H1 (cell line): ENCODE data around the gene UBE3A. TPM values are rescaled to one million over a fixed set of nuclear protein-coding genes. Genes with fewer than 3 reads are reported as not detected.
A peak's percentile ranks its signal among the peaks of the same experiment; 100 is the strongest.

Experiments used
- CTCF ChIA-PET: fragments of 300-600 bp; sonication (Branson Sonifier 250); formaldehyde crosslinking; loops from one replicate; lab custom pipeline; 2021; ENCODE audit not compliant: partially characterized antibody; lab: Charles Lee
- POLR2A ChIA-PET: fragments of 300-600 bp; sonication (Branson Sonifier 250); formaldehyde crosslinking; loops from one replicate; lab custom pipeline; 2021; ENCODE audit warnings: inconsistent platforms; ENCODE audit not compliant: partially characterized antibody; lab: Charles Lee
- DNase-seq, 2 experiments: peaks; one replicate each; pipeline versions ENCODE4 v3.0.0 to v3.0.0-alpha.2; 2010 to 2022; ENCODE audit warnings: low spot score in 2 of 2, low read depth in 1 of 2, mixed read lengths in 1 of 2
- FAIRE-seq: peaks from 2 replicates; lab custom pipeline; 2011; peaks lifted over from hg19 to GRCh38; lab: Jason Lieb, UNC
- H2AFZ ChIP-seq: 2 replicates; pipeline ENCODE4 v1.8.1; 2012; ENCODE audit warnings: low read length, inconsistent platforms
- H2AK5ac ChIP-seq: 2 replicates; pipeline ENCODE4 v1.6.1; 2013; ENCODE audit warnings: low read depth, low read length
- H2BK120ac ChIP-seq: replicated peaks from 2 replicates; pipeline ENCODE3; 2013; ENCODE audit warnings: low read depth, low read length, inconsistent platforms
- H2BK12ac ChIP-seq: 2 replicates; pipeline ENCODE4 v1.6.1; 2013; ENCODE audit warnings: low read depth, low read length
- H2BK15ac ChIP-seq: 2 replicates; pipeline ENCODE4 v1.6.1; 2013; ENCODE audit warnings: low read length
- H2BK20ac ChIP-seq: 2 replicates; pipeline ENCODE4 v1.6.1; 2013; ENCODE audit warnings: low read length
- H2BK5ac ChIP-seq: 2 replicates; pipeline ENCODE4 v1.6.1; 2013; ENCODE audit warnings: low read depth, low read length
- H3K14ac ChIP-seq: 2 replicates; pipeline ENCODE4 v1.6.1; 2013; ENCODE audit warnings: inconsistent platforms; ENCODE audit not compliant: insufficient read length
- H3K18ac ChIP-seq: 2 replicates; pipeline ENCODE4 v1.6.1; 2013; ENCODE audit warnings: low read length; ENCODE audit errors: extremely low read depth
- H3K23ac ChIP-seq: 2 replicates; pipeline ENCODE4 v1.6.1; 2013; ENCODE audit warnings: inconsistent platforms; ENCODE audit not compliant: insufficient read length
- H3K23me2 ChIP-seq: 2 replicates; pipeline ENCODE4 v1.6.1; 2013; ENCODE audit warnings: low read depth, low read length
- H3K27ac ChIP-seq: 2 replicates; pipeline ENCODE4 v1.6.1; 2011; ENCODE audit warnings: low read depth, low read length, inconsistent platforms
- H3K27me3 ChIP-seq, 4 experiments: replicated peaks in 1 of 4; 1 replicate in 1 of 4; 2 replicates in 3 of 4; pipeline versions ENCODE4 v1.6.1 to v1.8.1; 2011 to 2013; ENCODE audit warnings: low read length in 3 of 4, mild to moderate bottlenecking in 3 of 4, inconsistent platforms in 2 of 4, mixed read lengths in 2 of 4, moderate library complexity in 1 of 4; ENCODE audit not compliant: control insufficient read depth in 3 of 4, insufficient read depth in 3 of 4; ENCODE audit errors: extremely low read depth in 1 of 4
- H3K36me3 ChIP-seq, 4 experiments: 2 replicates each; pipeline versions ENCODE4 v1.6.1 to v1.8.1; 2011 to 2013; ENCODE audit warnings: mild to moderate bottlenecking in 4 of 4, low read length in 3 of 4, moderate library complexity in 2 of 4, control low read depth in 1 of 4, inconsistent platforms in 1 of 4; ENCODE audit not compliant: insufficient read depth in 4 of 4, control insufficient read depth in 2 of 4
- H3K4ac ChIP-seq: replicated peaks from 2 replicates; pipeline ENCODE3; 2013; ENCODE audit warnings: low read length, low read depth, mixed read lengths, inconsistent platforms; ENCODE audit not compliant: insufficient read length
- H3K4me1 ChIP-seq, 4 experiments: replicated peaks in 1 of 4; 1 replicate in 1 of 4; 2 replicates in 3 of 4; pipeline versions ENCODE4 v1.6.1 to v1.8.1; 2011 to 2013; ENCODE audit warnings: low read length in 3 of 4, inconsistent platforms in 2 of 4, mixed read lengths in 1 of 4; ENCODE audit not compliant: insufficient read depth in 4 of 4, control insufficient read depth in 3 of 4
- H3K4me2 ChIP-seq, 2 experiments: 2 replicates each; pipeline versions ENCODE4 v1.6.1 to v1.8.1; 2011 to 2013; ENCODE audit warnings: low read depth in 2 of 2, low read length in 2 of 2, control low read depth in 1 of 2, inconsistent platforms in 1 of 2, mild to moderate bottlenecking in 1 of 2; ENCODE audit not compliant: insufficient read depth in 1 of 2
- H3K4me3 ChIP-seq, 4 experiments: fragments of 200-600, 300-600 bp in 1 of 4; sonication (generic), shearing (Covaris generic), sonication (Bioruptor Twin) in 1 of 4; 2 replicates each; pipeline versions ENCODE4 v1.5.1 to v1.8.1; 2011 to 2016; ENCODE audit warnings: low read length in 4 of 4, low read depth in 3 of 4, control low read depth in 2 of 4, inconsistent platforms in 2 of 4, mild to moderate bottlenecking in 2 of 4, mixed read lengths in 1 of 4, moderate library complexity in 1 of 4; ENCODE audit not compliant: insufficient read depth in 2 of 4; ENCODE audit errors: extremely low read depth in 1 of 4
- H3K56ac ChIP-seq: replicated peaks from 2 replicates; pipeline ENCODE3; 2013; ENCODE audit warnings: low read depth, mild to moderate bottlenecking, mixed read lengths, low read length, inconsistent platforms; ENCODE audit not compliant: insufficient read length
- H3K79me1 ChIP-seq: 2 replicates; pipeline ENCODE4 v1.6.1; 2013; ENCODE audit warnings: low read depth, low read length, control low read depth
- H3K79me2 ChIP-seq, 2 experiments: 2 replicates each; pipeline versions ENCODE4 v1.6.1 to v1.8.1; 2012 to 2013; ENCODE audit warnings: low read length in 2 of 2, mild to moderate bottlenecking in 2 of 2, inconsistent platforms in 1 of 2; ENCODE audit not compliant: insufficient read depth in 2 of 2, control insufficient read depth in 1 of 2
- H3K9ac ChIP-seq, 4 experiments: replicated peaks in 1 of 4; 1 replicate in 1 of 4; 2 replicates in 3 of 4; pipeline versions ENCODE4 v1.6.1 to v1.8.1; 2011 to 2013; ENCODE audit warnings: low read depth in 3 of 4, low read length in 3 of 4, control low read depth in 2 of 4, mild to moderate bottlenecking in 2 of 4, moderate library complexity in 2 of 4, inconsistent platforms in 1 of 4; ENCODE audit errors: extremely low read depth in 1 of 4
- H3K9me3 ChIP-seq, 2 experiments: 2 replicates each; pipeline versions ENCODE4 v1.6.1 to v1.8.1; 2012 to 2013; ENCODE audit warnings: mild to moderate bottlenecking in 2 of 2, moderate library complexity in 2 of 2, control low read depth in 1 of 2, inconsistent platforms in 1 of 2, low read depth in 1 of 2, low read length in 1 of 2, mixed read lengths in 1 of 2; ENCODE audit not compliant: insufficient read depth in 2 of 2
- H4K20me1 ChIP-seq, 2 experiments: replicated peaks in 1 of 2; 2 replicates each; pipeline versions ENCODE3 to v1.8.1; 2011 to 2013; ENCODE audit warnings: inconsistent platforms in 2 of 2, low read length in 2 of 2, mild to moderate bottlenecking in 1 of 2; ENCODE audit not compliant: insufficient read depth in 2 of 2, control insufficient read depth in 1 of 2
- H4K5ac ChIP-seq: 2 replicates; pipeline ENCODE4 v1.6.1; 2013; ENCODE audit warnings: low read length, low read depth, mixed read lengths, inconsistent platforms; ENCODE audit not compliant: insufficient read length
- H4K8ac ChIP-seq: 2 replicates; pipeline ENCODE4 v1.8.0; 2013; ENCODE audit warnings: mild to moderate bottlenecking, moderate library complexity, low read length, inconsistent platforms; ENCODE audit not compliant: insufficient read depth; ENCODE audit errors: extremely low read depth
- H4K91ac ChIP-seq: replicated peaks from 2 replicates; pipeline ENCODE3; 2013; ENCODE audit warnings: low read length, mixed read lengths, inconsistent platforms; ENCODE audit not compliant: insufficient read length
- CHD1 ChIP-seq: IDR thresholded peaks from 2 replicates; pipeline ENCODE4 v1.6.1; 2012; ENCODE audit warnings: low read depth, low read length, improper control_type of control experiment
- PHF8 ChIP-seq: fragments of 200-600 bp; sonication (generic); conservative IDR thresholded peaks from 2 replicates; pipeline ENCODE4 v1.7.1; 2012; ENCODE audit warnings: low read depth, mild to moderate bottlenecking, inconsistent platforms, low read length, moderate library complexity
- POLR2A ChIP-seq, 2 experiments: IDR thresholded peaks; 1 replicate in 1 of 2; 2 replicates in 1 of 2; pipeline ENCODE4 v1.6.1; 2011; ENCODE audit warnings: low read depth in 2 of 2, low read length in 2 of 2, mild to moderate bottlenecking in 2 of 2; ENCODE audit errors: control extremely low read depth in 1 of 2
- SIRT6 ChIP-seq: IDR thresholded peaks from one replicate; pipeline ENCODE4 v1.7.1; 2012; ENCODE audit warnings: low read length, inconsistent platforms
- TAF1 ChIP-seq: IDR thresholded peaks from 2 replicates; pipeline ENCODE4 v1.6.1; 2011; ENCODE audit warnings: mild to moderate bottlenecking, low read depth, low read length
- TCF12 ChIP-seq: IDR thresholded peaks from 2 replicates; pipeline ENCODE4 v1.6.1; 2011; ENCODE audit warnings: low read depth, mild to moderate bottlenecking, low read length
- YY1 ChIP-seq: IDR thresholded peaks from 2 replicates; pipeline ENCODE4 v1.6.1; 2011; ENCODE audit warnings: low read depth, mild to moderate bottlenecking, low read length
- WGBS, 2 experiments: shearing (Covaris generic) in 1 of 2; methylation state at CpG; one replicate each; pipeline versions ENCODE4 v1.1.6 to v1.1.7; 2013 to 2015; ENCODE audit warnings: low lambda C conversion rate in 2 of 2, mixed read lengths in 2 of 2, inconsistent platforms in 1 of 2, low coverage in 1 of 2, missing lambda C conversion rate in 1 of 2; ENCODE audit not compliant: insufficient replicate concordance in 2 of 2, insufficient coverage in 1 of 2, insufficient read length in 1 of 2; ENCODE audit errors: extremely low coverage in 1 of 2, missing lambda C conversion rate in 1 of 2; 5-methylcytosine and 5-hydroxymethylcytosine counted together
- long read RNA-seq, 2 experiments: library from RNA in 1 of 2; library from capped mRNA in 1 of 2; stranded (forward); transcript quantifications; one replicate each; pipeline ENCODE4 v2.0.0, GENCODE V29; 2021; ENCODE audit warnings: inconsistent platforms in 1 of 2
- polyA minus RNA-seq, 3 experiments: library from RNA; depleted of rRNA, polyadenylated mRNA; stranded (reverse); fragments of >200 nt; gene quantifications; 1 replicate in 2 of 3; 2 replicates in 1 of 3; pipeline ENCODE4 v1.2.3, GENCODE V29; 2011
- polyA plus RNA-seq, 7 experiments: library from polyadenylated mRNA; depleted of rRNA in 3 of 7; stranded (reverse) in 5 of 7; unstranded in 2 of 7; fragments of >200 nt in 5 of 7; fragments of 200-250 nt in 2 of 7; gene quantifications; 1 replicate in 5 of 7; 2 replicates in 1 of 7; 4 replicates in 1 of 7; pipeline versions ENCODE4 v1.2.1 to v1.2.3, GENCODE V29; 2011 to 2013; ENCODE audit warnings: missing spikeins in 2 of 7, mixed read lengths in 2 of 7
- total RNA-seq: library from RNA; stranded (reverse); fragmentation: NEBNext Ultra II Directional; extraction: Animal tissue kit (Norgen Biotek cat#: 25700); gene quantifications from 2 replicates; pipeline ENCODE4 v1.2.1, GENCODE V29; 2021
- TF ChIP-seq, protein P1 (sequence below): IDR thresholded peaks from 2 replicates; pipeline ENCODE4 v1.6.1; 2012; ENCODE audit warnings: inconsistent platforms

UBE3A gene
- 99.3 and 110 TPM in 2 replicates for total RNA-seq
- polyA plus RNA-seq (2011; rRNA removed), result 8.1 and 13.8 TPM in 2 replicates
- 19.4 TPM for polyA plus RNA-seq (2011; cell fraction: cytosol; rRNA removed)
- polyA plus RNA-seq (2011; cell fraction: nucleus; rRNA removed), result 32.2 TPM
- 29.9 to 70.4 TPM (median 37.6 TPM) in 4 replicates for polyA plus RNA-seq (2012, experiment 1 of 2)
- 4.1 TPM for polyA plus RNA-seq (2012, experiment 2 of 2)
- 50.4 TPM for polyA plus RNA-seq (2013, experiment 1 of 2)
- 50.7 TPM for polyA plus RNA-seq (2013, experiment 2 of 2)
- 110 and 166 TPM in 2 replicates for polyA minus RNA-seq (2011; rRNA and poly(A)+ RNA removed)
- 101 TPM for polyA minus RNA-seq (2011; cell fraction: cytosol; rRNA and poly(A)+ RNA removed)
- 261 TPM for polyA minus RNA-seq (2011; cell fraction: nucleus; rRNA and poly(A)+ RNA removed)
- long read RNA-seq, experiment 1, full-length matches to known transcripts, result 5 of 58 reads
- long read RNA-seq, experiment 1, partial matches to known transcripts, result 25 of 58 reads
- long read RNA-seq, experiment 1, other reads (novel, unspliced or antisense), result 28 of 58 reads
- long read RNA-seq, experiment 2, partial matches to known transcripts, result 10 of 12 reads
- long read RNA-seq, experiment 2, other reads (novel, unspliced or antisense), result 2 of 12 reads

DNA sequence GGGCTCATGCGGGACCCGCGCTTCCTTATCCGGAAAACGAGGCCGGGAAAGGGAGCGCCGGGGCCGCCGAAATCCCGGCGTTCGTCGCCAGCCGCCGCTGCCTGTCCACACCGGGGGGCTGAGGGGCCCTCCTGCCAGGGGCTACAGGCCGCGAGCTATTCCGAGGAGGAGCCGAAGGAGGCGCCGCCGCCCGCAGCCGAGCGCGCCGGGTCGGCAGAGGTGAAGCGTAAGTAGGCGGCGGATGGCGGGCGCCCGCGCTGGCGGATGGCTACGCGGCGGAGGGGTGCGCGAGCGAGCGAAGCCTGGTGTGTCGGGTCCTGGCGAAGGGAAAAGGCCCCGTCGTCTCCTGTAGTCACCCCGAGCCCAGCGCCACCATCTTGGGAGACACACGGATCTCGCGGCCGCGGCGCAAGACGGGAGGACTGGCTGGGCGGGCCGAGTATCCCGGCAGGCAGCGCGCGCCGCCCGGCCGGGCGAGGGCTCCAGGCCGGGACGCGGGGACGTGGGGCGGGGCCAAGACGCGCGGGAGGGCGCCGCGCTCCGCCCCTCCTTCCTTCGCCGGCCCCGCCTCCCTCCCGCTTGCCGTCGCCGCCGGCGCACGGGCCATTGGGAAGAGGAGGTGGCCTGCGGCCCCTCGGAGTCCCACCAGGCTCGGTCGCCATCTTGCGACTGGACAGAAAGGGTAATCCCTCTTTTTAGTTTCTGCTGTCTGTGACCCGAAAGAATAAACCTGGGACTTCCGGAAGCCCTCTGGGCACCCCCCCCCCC, at the start of gene UBE3A:
TSS of gene UBE3A (minus strand) at position 424 of the 768 bp plus-strand sequence. CDS start 29,917 bp downstream, outside the sequence.
- H3K9ac ChIP-seq, result peak within 1 kb of the TSS; percentile 90 to 99 (median 95)
- CTCF ChIA-PET, result interaction anchor here (0.7 to 0.8 kb wide), 2 partner anchors 562 to 724 kb away, joined by 3 read pairs; no protein-coding TSS in a partner anchor
- peak; percentile 84 for TF ChIP-seq PHF8
- no peak for TF ChIP-seq TCF12
- no peak for TF ChIP-seq SIRT6
- peak; percentile 90 for TF ChIP-seq YY1
- TF ChIP-seq, protein P1, sequence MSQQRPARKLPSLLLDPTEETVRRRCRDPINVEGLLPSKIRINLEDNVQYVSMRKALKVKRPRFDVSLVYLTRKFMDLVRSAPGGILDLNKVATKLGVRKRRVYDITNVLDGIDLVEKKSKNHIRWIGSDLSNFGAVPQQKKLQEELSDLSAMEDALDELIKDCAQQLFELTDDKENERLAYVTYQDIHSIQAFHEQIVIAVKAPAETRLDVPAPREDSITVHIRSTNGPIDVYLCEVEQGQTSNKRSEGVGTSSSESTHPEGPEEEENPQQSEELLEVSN, result no peak
- TF ChIP-seq CHD1, result no peak
- TF ChIP-seq TAF1, result peak; percentile 90
- TF ChIP-seq POLR2A (IDR thresholded peaks at IDR 0.05; ENCODE audit: control extremely low read depth in 1 of 2, low read depth in 2 of 2, low read length in 2 of 2), result peak; percentile 82 to 95

More for the DNA sequence above, at the start of gene UBE3A:
- Histone ChIP-seq H2BK20ac (no peak within 1 kb of the TSS), H3K23ac (no peak within 1 kb of the TSS), H4K8ac (peak within 1 kb of the TSS; percentile 98), H3K79me1 (peaks cover under 1% of the 10 kb centered on the region; the same call in 1 of the 2 replicates), H2BK5ac (peak within 1 kb of the TSS; percentile 78; the same call in 1 of the 2 replicates), H3K4me3 (peak within 1 kb of the TSS; percentile 72 to 80 (median 78)), H3K9me3 (no peaks in the 10 kb centered on the region), H3K27me3 (no peaks in the 10 kb centered on the region), H3K14ac (no peak within 1 kb of the TSS), H3K18ac (peak within 1 kb of the TSS; percentile 93), H3K4me2 (peak within 1 kb of the TSS; percentile 78 to 86), H3K4me1 (no peaks in the 10 kb centered on the region; a peak in 3 of 7 replicates), H3K36me3 (no peaks in the 10 kb centered on the region), H2BK120ac (no peak within 1 kb of the TSS), H3K23me2 (peaks cover 7% of the 10 kb centered on the region), H2AK5ac (no peak within 1 kb of the TSS), H3K56ac (peak within 1 kb of the TSS; percentile 89), H3K79me2 (peaks cover 39 to 43% of the 10 kb centered on the region in 2 experiments), H3K4ac (no peak within 1 kb of the TSS), H2BK15ac (no peak within 1 kb of the TSS), H2AFZ (peak within 1 kb of the TSS; percentile 15), H4K91ac (peak within 1 kb of the TSS; percentile 1), H3K27ac (peak within 1 kb of the TSS; percentile 98), H4K5ac (peak within 1 kb of the TSS; percentile 88), H4K20me1 (peaks cover 10 to 18% of the 10 kb centered on the region in 2 experiments), H2BK12ac (no peak within 1 kb of the TSS)
- DNase-seq, result peak; percentile 75 to 90
- 4% methylated on average over 37 of the region's 97 CpGs; no CpG with 5 or more reads in 1 of the 2 experiments for WGBS, 2 experiments
- POLR2A ChIA-PET, result interaction anchor here (0.5 to 1.7 kb wide), 17 partner anchors 10 to 1280 kb away, joined by 3 to 7 read pairs (median 3); no protein-coding TSS in a partner anchor
- FAIRE-seq, result no peak
